NCI-H2171 (cell line): ENCODE data around the gene GEMIN7.

ENCODE experiments used
- DNase-seq: peaks from one replicate; lab custom pipeline; 2025; lab: John Stamatoyannopoulos, UW

GEMIN7 gene

GRCh38 chr19:45128806-45129205 lies 49.7 kb downstream of the GEMIN7 start:
- no peak for DNase-seq

GRCh38 chr19:45130236-45130635 lies 51.2 kb downstream of the GEMIN7 start:
- DNase-seq: no peak

GRCh38 chr19:45130888-45131615 lies 52.0 kb downstream of the GEMIN7 start:
- DNase-seq: peak; percentile 95

GRCh38 chr19:45133661-45134060 lies 54.6 kb downstream of the GEMIN7 start:
- DNase-seq: no peak

GRCh38 chr19:45135176-45135885 lies 56.3 kb downstream of the GEMIN7 start:
- no peak for DNase-seq

- no peak for DNase-seq
Observed at GRCh38 chr19:45136507-45137178, 57.6 kb downstream of the GEMIN7 start.

- no peak for DNase-seq
Observed at GRCh38 chr19:45137179-45137761, 58.2 kb downstream of the GEMIN7 start.

- no peak for DNase-seq
Observed at GRCh38 chr19:45138303-45138751, 59.3 kb downstream of the GEMIN7 start.

GRCh38 chr19:45139286-45140143 lies 60.5 kb downstream of the GEMIN7 start:
- DNase-seq: no peak

GRCh38 chr19:45140144-45140503 lies 61.1 kb downstream of the GEMIN7 start:
- no peak for DNase-seq

- no peak for DNase-seq
Observed at GRCh38 chr19:45140533-45140932, 61.5 kb downstream of the GEMIN7 start.
